Activated CD8-positive, alpha-beta memory T cell treated with anti-CD3 and anti-CD28 coated beads, Interleukin-2, amount 10 ng/mL, durations not matched to agents 7 days and 5 days (primary cell): ENCODE data around the gene ARL8A. TPM values are rescaled to one million over a fixed set of nuclear protein-coding genes. Genes with fewer than 3 reads are reported as not detected.
A peak's percentile ranks its signal among the peaks of the same experiment; 100 is the strongest.
"Not testable (repeated sequence)": the region's sequence is repeated elsewhere in the genome, so short reads cannot be mapped to it uniquely, and the experiment has no call there.

Source experiments
- ATAC-seq: fragments of 150-1000 bp; cut with Tn5 transposase; one replicate; pipeline ENCODE4 v1.10.0; 2021; ENCODE audit warnings: moderate library complexity
- CTCF ChIA-PET: fragments of 350-600 bp; sonication (Branson Sonifier 250); formaldehyde crosslinking; loops from one replicate; lab custom pipeline; 2021; ENCODE audit warnings: antibody characterized with exemption; lab: Charles Lee
- DNase-seq: peaks from one replicate; pipeline ENCODE4 v3.0.0-alpha.2; 2020
- H3K27ac Mint-ChIP-seq: one replicate; pipeline ENCODE4 v1.8.0; 2021; ENCODE audit warnings: mild to moderate bottlenecking, mixed read lengths
- H3K27me3 Mint-ChIP-seq: one replicate; pipeline ENCODE4 v1.8.0; 2021; ENCODE audit warnings: mixed read lengths
- H3K36me3 Mint-ChIP-seq: one replicate; pipeline ENCODE4 v1.8.0; 2021; ENCODE audit warnings: mild to moderate bottlenecking, mixed read lengths
- H3K4me1 Mint-ChIP-seq: one replicate; pipeline ENCODE4 v1.8.0; 2021; ENCODE audit warnings: mixed read lengths
- H3K4me3 Mint-ChIP-seq: one replicate; pipeline ENCODE4 v1.8.0; 2021; ENCODE audit warnings: mild to moderate bottlenecking, moderate library complexity, mixed read lengths
- H3K9me3 Mint-ChIP-seq: one replicate; pipeline ENCODE4 v1.8.0; 2022; ENCODE audit warnings: low read depth, mixed read lengths
- total RNA-seq, 2 experiments: library from RNA; stranded (reverse); gene quantifications; one replicate each; pipeline ENCODE4 v1.2.3, GENCODE V29; 2021

The ARL8A gene
- total RNA-seq, 2 experiments from 2014 or later = 50.0 to 68.9 TPM

DNA sequence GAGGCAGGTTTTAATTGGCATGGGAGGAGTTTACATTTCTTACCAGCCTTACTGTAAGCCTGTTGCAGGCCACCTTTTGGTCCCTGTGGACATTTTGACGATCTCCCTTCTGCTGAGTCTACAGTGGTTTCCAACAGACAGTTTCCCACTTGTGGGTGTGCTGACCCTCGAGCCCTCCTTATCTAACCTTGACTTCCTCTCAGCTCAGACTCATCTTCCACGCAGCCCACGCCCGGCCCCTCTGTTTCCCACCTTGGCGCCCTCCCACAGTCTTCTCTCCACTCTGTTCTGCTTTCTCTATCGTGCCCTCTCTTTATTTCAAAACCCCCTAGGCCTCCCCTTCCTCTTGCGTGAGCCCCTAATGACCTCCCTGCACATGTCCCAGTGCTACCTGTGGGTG is 6.1 kb upstream of the ARL8A start:
- H3K4me3 Mint-ChIP-seq = no peak overlapping the region
- peaks cover 62% of the 10 kb centered on the region for H3K36me3 Mint-ChIP-seq
- ATAC-seq = no peak
- H3K27ac Mint-ChIP-seq = no peak overlapping the region
- peaks cover 42% of the 10 kb centered on the region for H3K4me1 Mint-ChIP-seq
- DNase-seq = no peak
- no peaks in the 10 kb centered on the region for H3K9me3 Mint-ChIP-seq
- H3K27me3 Mint-ChIP-seq = no peaks in the 10 kb centered on the region
- CTCF ChIA-PET = interaction anchor here (1.0 kb wide), 1 partner anchor 42 kb away, joined by 4 read pairs; no protein-coding TSS in a partner anchor

GRCh38 chr1:202150187-202150586 is 5.7 kb upstream of the ARL8A start:
- peaks cover 58% of the 10 kb centered on the region for H3K36me3 Mint-ChIP-seq
- no peak for DNase-seq
- H3K4me1 Mint-ChIP-seq = peaks cover 43% of the 10 kb centered on the region
- H3K27ac Mint-ChIP-seq = no peak overlapping the region
- no peak overlapping the region for H3K4me3 Mint-ChIP-seq
- H3K9me3 Mint-ChIP-seq = no peaks in the 10 kb centered on the region
- CTCF ChIA-PET = no interaction called here
- no peak for ATAC-seq
- no peaks in the 10 kb centered on the region for H3K27me3 Mint-ChIP-seq

GRCh38 chr1:202149566-202149965 is 5.0 kb upstream of the ARL8A start:
- H3K4me3 Mint-ChIP-seq = no peak overlapping the region
- peaks cover 39% of the 10 kb centered on the region for H3K4me1 Mint-ChIP-seq
- no peak overlapping the region for H3K27ac Mint-ChIP-seq
- peaks cover 52% of the 10 kb centered on the region for H3K36me3 Mint-ChIP-seq
- no peaks in the 10 kb centered on the region for H3K9me3 Mint-ChIP-seq
- no peaks in the 10 kb centered on the region for H3K27me3 Mint-ChIP-seq
- ATAC-seq = no peak
- CTCF ChIA-PET = no interaction called here
- no peak for DNase-seq

DNA sequence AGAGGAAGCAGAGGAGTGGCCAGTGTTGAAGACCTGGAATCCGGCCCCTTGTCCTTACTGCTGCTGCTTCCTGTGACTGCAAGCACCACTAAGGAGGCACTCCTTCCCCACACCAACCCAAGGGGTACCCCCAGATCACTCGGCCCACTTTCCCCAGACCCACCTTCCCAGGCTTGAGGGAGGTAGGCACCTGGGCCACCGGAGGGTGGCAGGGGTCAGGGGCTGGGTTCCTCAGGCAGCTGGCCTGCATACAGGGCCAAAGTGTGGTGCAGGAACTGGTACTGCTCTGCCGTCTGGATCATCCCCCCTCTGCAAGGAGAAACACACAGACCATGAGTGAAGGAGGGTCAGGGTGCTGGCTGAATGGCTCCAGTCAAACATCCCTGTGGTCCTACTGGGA is 3.9 kb upstream of the ARL8A start:
- H3K4me3 Mint-ChIP-seq = no peak overlapping the region
- no peak for ATAC-seq
- CTCF ChIA-PET = interaction anchor here (0.9 to 4.3 kb wide), 2 partner anchors 13 to 155 kb away, joined by 4 to 23 read pairs; partner anchors contain the start of gene PTPN7
- peaks cover 35% of the 10 kb centered on the region for H3K4me1 Mint-ChIP-seq
- H3K27me3 Mint-ChIP-seq = no peaks in the 10 kb centered on the region
- H3K27ac Mint-ChIP-seq = no peak overlapping the region
- H3K9me3 Mint-ChIP-seq = no peaks in the 10 kb centered on the region
- DNase-seq = no peak
- H3K36me3 Mint-ChIP-seq = peaks cover 42% of the 10 kb centered on the region

DNA sequence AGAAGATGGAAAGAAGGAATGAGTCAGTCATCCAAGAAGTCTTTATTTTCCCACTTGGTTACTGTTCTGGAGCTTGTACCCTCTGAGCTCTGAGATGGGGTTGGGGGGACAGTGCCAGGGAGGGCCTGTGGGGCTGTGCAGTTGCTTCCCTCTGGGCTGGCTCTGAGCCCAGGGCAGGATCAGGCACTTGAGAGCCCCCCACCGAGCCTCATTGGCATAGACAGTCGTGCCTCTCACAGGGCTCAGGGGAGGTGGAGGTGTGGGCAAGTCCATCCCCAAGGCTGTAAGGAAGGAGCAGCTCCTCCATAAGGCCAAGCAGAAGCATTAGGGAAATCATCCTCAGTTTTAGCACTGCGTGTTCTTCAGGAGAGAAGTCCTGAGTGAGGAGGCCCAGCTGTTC is 2.5 kb upstream of the ARL8A start:
- no peak overlapping the region for H3K4me3 Mint-ChIP-seq
- ATAC-seq (no peak), DNase-seq (no peak)
- no peaks in the 10 kb centered on the region for H3K9me3 Mint-ChIP-seq
- H3K36me3 Mint-ChIP-seq = peaks cover 30% of the 10 kb centered on the region
- peaks cover 42% of the 10 kb centered on the region for H3K4me1 Mint-ChIP-seq
- H3K27ac Mint-ChIP-seq = peak overlapping the region; percentile 54
- H3K27me3 Mint-ChIP-seq = no peaks in the 10 kb centered on the region
- CTCF ChIA-PET = interaction anchor here (1.3 to 4.4 kb wide), 4 partner anchors 9 to 251 kb away, joined by 3 to 30 read pairs (median 24); partner anchors contain the start of gene PTPN7

- ATAC-seq (no peak), DNase-seq (no peak)
- H3K27me3 Mint-ChIP-seq = no peaks in the 10 kb centered on the region
- peak overlapping the region; percentile 75 for H3K27ac Mint-ChIP-seq
- H3K9me3 Mint-ChIP-seq = no peaks in the 10 kb centered on the region
- CTCF ChIA-PET = interaction anchor here (2.5 to 4.4 kb wide), 3 partner anchors 9 to 15 kb away, joined by 23 to 30 read pairs (median 24); partner anchors contain the start of gene PTPN7
- peaks cover 42% of the 10 kb centered on the region for H3K4me1 Mint-ChIP-seq
- H3K4me3 Mint-ChIP-seq = no peak overlapping the region
- peaks cover 29% of the 10 kb centered on the region for H3K36me3 Mint-ChIP-seq
Measured at GRCh38 chr1:202146279-202146678, 1.7 kb upstream of the ARL8A start.

- Mint-ChIP-seq H3K4me3 (peak overlapping the region; percentile 85), H3K27ac (peak overlapping the region; percentile 90), H3K4me1 (peaks cover 42% of the 10 kb centered on the region), H3K36me3 (peaks cover 23% of the 10 kb centered on the region)
- H3K27me3 Mint-ChIP-seq, ATAC-seq, H3K9me3 Mint-ChIP-seq, DNase-seq: not testable (repeated sequence)
- CTCF ChIA-PET = interaction anchor here (2.5 to 4.4 kb wide), 3 partner anchors 10 to 16 kb away, joined by 23 to 30 read pairs (median 24); partner anchors contain the start of gene PTPN7
Measured at GRCh38 chr1:202145744-202146140, 1.2 kb upstream of the ARL8A start.

GRCh38 chr1:202145068-202145743 is 669 bp upstream of the ARL8A start:
- ATAC-seq = peak; percentile 45
- Mint-ChIP-seq H3K4me1 (peaks cover 42% of the 10 kb centered on the region), H3K27ac (peak overlapping the region; percentile 90), H3K9me3 (no peaks in the 10 kb centered on the region), H3K27me3 (no peaks in the 10 kb centered on the region), H3K36me3 (peaks cover 21% of the 10 kb centered on the region), H3K4me3 (peak overlapping the region; percentile 85)
- CTCF ChIA-PET = interaction anchor here (2.5 to 4.4 kb wide), 3 partner anchors 10 to 16 kb away, joined by 23 to 30 read pairs (median 24); partner anchors contain the start of gene PTPN7
- peak; percentile 75 for DNase-seq

DNA sequence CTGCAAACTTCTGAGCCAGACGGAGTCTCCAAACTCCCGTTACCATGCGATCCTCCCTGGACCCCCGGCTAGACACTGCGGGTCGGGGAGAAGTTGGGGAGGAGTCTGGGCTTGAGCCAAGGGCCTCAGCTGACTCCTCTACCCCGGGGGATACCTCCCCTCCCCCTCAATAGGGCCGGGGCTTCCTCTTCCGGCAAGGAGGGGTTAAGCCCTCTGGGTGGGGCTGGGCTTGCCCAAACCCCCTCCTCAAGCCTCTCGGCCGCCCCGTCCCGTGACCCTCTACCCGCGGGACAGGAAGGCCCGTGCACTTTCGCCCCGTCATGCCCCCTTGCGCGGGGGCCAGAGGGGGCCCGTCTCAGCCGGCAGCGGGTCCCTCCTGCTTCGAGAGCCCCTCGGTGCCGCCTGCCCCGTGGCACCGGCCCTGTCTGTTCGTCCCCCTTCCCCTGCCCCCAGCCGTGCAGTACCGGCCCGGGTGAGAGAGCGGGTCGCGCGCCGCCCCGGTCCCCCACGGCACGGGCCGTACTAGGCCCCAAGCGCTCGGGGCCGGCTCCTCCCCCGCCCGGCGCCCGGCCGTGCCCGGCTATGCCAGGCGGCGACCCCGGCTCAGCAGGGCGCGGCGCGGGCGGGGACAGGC is 652 bp downstream of the ARL8A start:
- Mint-ChIP-seq H3K27me3 (no peaks in the 10 kb centered on the region), H3K9me3 (no peaks in the 10 kb centered on the region), H3K36me3 (peaks cover 12% of the 10 kb centered on the region), H3K4me1 (peaks cover 41% of the 10 kb centered on the region), H3K27ac (peak overlapping the region; percentile 89), H3K4me3 (peak overlapping the region; percentile 85)
- CTCF ChIA-PET = interaction anchor here (0.7 to 4.4 kb wide), 11 partner anchors 9 to 171 kb away, joined by 3 to 30 read pairs (median 6); partner anchors contain the start of genes LGR6 and PTPN7
- DNase-seq = peak; percentile 60
- peak; percentile 55 for ATAC-seq

GRCh38 chr1:202143011-202143767 is 1.3 kb downstream of the ARL8A start:
- CTCF ChIA-PET = interaction anchor here (1.0 to 4.4 kb wide), 9 partner anchors 9 to 171 kb away, joined by 3 to 30 read pairs (median 8); partner anchors contain the start of genes LGR6 and PTPN7
- ATAC-seq (peak; percentile 9), DNase-seq (no peak)
- Mint-ChIP-seq H3K36me3 (peaks cover 8% of the 10 kb centered on the region), H3K27me3 (no peaks in the 10 kb centered on the region), H3K4me1 (peaks cover 41% of the 10 kb centered on the region), H3K27ac (peak overlapping the region; percentile 89), H3K4me3 (peak overlapping the region; percentile 85), H3K9me3 (no peaks in the 10 kb centered on the region)

DNA sequence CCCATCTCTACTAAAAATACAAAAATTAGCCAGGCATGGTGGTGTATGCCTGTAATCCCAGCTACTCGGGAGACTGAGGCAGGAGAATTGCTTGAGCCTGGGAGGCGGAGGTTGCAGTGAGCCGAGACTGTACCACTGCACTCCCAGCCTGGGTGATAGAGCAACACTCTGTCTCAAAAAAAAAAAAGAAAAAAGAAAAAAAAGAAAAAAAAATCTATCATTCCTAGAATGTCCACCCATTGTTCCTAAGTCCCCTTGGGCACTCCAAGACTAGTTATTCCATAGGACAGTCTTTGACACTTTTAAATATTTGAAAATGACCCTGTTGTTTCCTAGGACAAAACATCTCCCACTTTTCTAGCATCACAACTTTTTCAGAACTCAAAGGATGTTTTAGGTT is 3.1 kb downstream of the ARL8A start:
- not testable (repeated sequence) for ATAC-seq, H3K27ac Mint-ChIP-seq, H3K9me3 Mint-ChIP-seq, H3K4me3 Mint-ChIP-seq, DNase-seq, H3K27me3 Mint-ChIP-seq, H3K36me3 Mint-ChIP-seq
- CTCF ChIA-PET = interaction anchor here (1.9 to 2.4 kb wide), 2 partner anchors 14 to 142 kb away, joined by 5 to 11 read pairs; no protein-coding TSS in a partner anchor
- peaks cover 35% of the 10 kb centered on the region for H3K4me1 Mint-ChIP-seq

DNA sequence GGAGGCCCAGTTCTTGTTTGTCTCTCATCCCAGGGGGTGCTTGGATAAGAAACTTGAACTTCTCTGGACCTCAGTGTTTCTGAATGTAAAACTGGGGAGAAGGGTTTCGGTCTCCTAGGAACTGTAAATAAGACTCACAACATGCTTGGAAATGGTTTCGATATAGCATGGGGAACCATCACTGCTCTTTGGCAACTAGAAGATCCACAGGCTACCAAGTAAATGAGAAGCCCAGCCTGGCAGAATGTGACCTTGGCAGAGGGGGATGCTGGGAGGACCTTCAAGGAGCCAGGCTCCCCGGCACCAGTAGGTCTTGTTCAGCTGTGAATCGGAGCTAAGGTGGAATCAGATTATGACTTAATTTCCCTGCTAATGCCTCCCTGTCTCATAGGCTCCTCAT is 3.7 kb downstream of the ARL8A start:
- Mint-ChIP-seq H3K4me3 (no peak overlapping the region), H3K9me3 (no peaks in the 10 kb centered on the region)
- no peak for DNase-seq

More for the DNA sequence above, 3.7 kb downstream of the ARL8A start:
- Mint-ChIP-seq H3K36me3 (peaks cover 2% of the 10 kb centered on the region), H3K27me3 (no peaks in the 10 kb centered on the region), H3K27ac (peak overlapping the region; percentile 19), H3K4me1 (peaks cover 32% of the 10 kb centered on the region)
- no peak for ATAC-seq
- CTCF ChIA-PET = interaction anchor here (1.9 kb wide), 1 partner anchor 14 kb away, joined by 5 read pairs; no protein-coding TSS in a partner anchor
